ENCODE results near the gene IL34. TPM values are rescaled to one million over a fixed set of nuclear protein-coding genes. Genes with fewer than 3 reads are reported as not detected.

Gene IL34
- total RNA-seq, 2 donors from 2014 or later = 1.2 TPM; not detected in 1

GRCh38 chr16:70708366-70709246 is 62.2 kb downstream of the IL34 start:
- Mint-ChIP-seq H3K27ac (no peak overlapping the region), H3K4me3 (no peak overlapping the region), H3K9me3 (no peaks in the 10 kb centered on the region), H3K27me3 (no peaks in the 10 kb centered on the region), H3K4me1 (ENCODE audit: low read depth in 2 of 2) (no peaks in the 10 kb centered on the region), H3K36me3 (no peaks in the 10 kb centered on the region)
- DNase-seq (ENCODE audit: low spot score) (no peak), ATAC-seq (no peak)

DNA sequence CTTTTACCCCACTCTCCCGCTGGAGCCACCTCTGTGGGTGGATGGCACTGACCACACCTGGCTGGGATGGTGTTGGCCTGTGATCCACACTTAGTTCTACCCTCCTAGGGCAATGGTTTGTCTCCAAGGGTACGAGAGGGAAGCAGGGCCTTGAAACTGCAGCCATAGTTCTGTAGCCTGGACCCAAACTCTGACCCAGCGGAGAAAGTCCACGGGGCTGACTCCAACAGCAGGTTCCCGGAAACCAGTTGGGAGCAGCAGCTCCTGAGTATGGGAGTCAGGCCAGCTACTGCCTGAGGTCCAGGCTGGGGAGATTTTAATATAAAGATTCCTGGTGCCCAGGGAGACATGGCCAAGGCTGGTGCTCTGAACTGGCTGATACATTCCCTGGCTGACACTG is 63.1 kb downstream of the IL34 start:
- ATAC-seq (no peak), DNase-seq (ENCODE audit: low spot score) (no peak)
- Mint-ChIP-seq H3K27me3 (no peaks in the 10 kb centered on the region), H3K27ac (no peak overlapping the region), H3K36me3 (no peaks in the 10 kb centered on the region), H3K4me3 (no peak overlapping the region), H3K4me1 (ENCODE audit: low read depth in 2 of 2) (no peaks in the 10 kb centered on the region), H3K9me3 (no peaks in the 10 kb centered on the region)

DNA sequence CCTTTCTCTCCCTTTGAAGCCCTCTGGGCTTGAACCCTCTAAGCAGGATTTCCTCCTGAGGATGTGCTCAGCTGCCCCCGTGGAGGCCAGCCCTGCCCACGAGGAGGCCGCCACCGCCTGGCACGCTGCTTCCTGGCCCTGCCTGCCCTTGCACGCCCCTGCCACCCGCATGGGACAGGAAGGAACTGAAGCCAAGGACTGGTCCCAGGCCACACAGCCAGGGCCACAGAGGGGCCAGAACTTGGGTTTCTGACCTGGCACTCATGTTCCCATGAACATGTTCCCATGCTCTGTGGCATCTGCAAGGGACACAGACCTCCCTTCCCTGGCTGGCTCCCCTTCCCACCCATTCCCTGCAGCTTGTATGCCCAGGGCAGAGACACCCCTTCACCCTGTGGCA is 63.6 kb downstream of the IL34 start:
- H3K27ac Mint-ChIP-seq = no peak overlapping the region
- DNase-seq (ENCODE audit: low spot score) (no peak), ATAC-seq (peak in 1 of 2 donors; percentile 13)
- H3K36me3 Mint-ChIP-seq = no peaks in the 10 kb centered on the region
- no peaks in the 10 kb centered on the region for H3K9me3 Mint-ChIP-seq
- no peaks in the 10 kb centered on the region for H3K27me3 Mint-ChIP-seq
- no peaks in the 10 kb centered on the region for H3K4me1 Mint-ChIP-seq (ENCODE audit: low read depth in 2 of 2)
- H3K4me3 Mint-ChIP-seq = no peak overlapping the region

Other genes starting within 250 kb of the IL34 start
- gene ST3GAL2, start 207.5 kb upstream of the IL34 start, total RNA-seq = 10 to 100 TPM; 63.0 to 66.0 TPM
- gene FCSK, start 192.0 kb upstream of the IL34 start, total RNA-seq = 10 to 100 TPM; 19.4 to 35.2 TPM
- 10 to 100 TPM; 39.5 to 54.8 TPM for gene COG4, start 123.0 kb upstream of the IL34 start, total RNA-seq
- 100 to 1,000 TPM; 394 to 560 TPM for gene SF3B3, start 122.7 kb upstream of the IL34 start, total RNA-seq
- 1 to 10 TPM in 1 of 2 donors, under 1 TPM in 1; 0.70 to 1.5 TPM for gene MTSS2, start 39.5 kb downstream of the IL34 start, total RNA-seq
- 10 to 100 TPM; 33.6 to 50.9 TPM for gene VAC14, start 154.6 kb downstream of the IL34 start, total RNA-seq